Measurements from ENCODE around the gene KIF16B.
"Not testable (repeated sequence)": the region's sequence is repeated elsewhere in the genome, so short reads cannot be mapped to it uniquely, and the experiment has no call there.

KIF16B gene

GRCh38 chr20:16611817-16612216 is 38.6 kb upstream of the KIF16B start:
- no peak overlapping the region for H3K4me3 ChIP-seq (ENCODE audit: low read depth in 1 of 2, low read length in 2 of 2)
- no peaks in the 10 kb centered on the region for H3K9me3 ChIP-seq (ENCODE audit: control insufficient read depth in 1 of 2, low read length in 2 of 2)
- H3K27me3 ChIP-seq (ENCODE audit: control insufficient read depth in 1 of 2, insufficient read depth in 2 of 2, low read length in 2 of 2) = no peaks in the 10 kb centered on the region
- no peak overlapping the region for H3K27ac ChIP-seq (ENCODE audit: low read depth, low read length)
- H3K36me3 ChIP-seq (ENCODE audit: control insufficient read depth in 1 of 2, insufficient read depth in 2 of 2, low read length in 2 of 2) = no peaks in the 10 kb centered on the region
- peaks cover 19 to 25% of the 10 kb centered on the region in 2 donors for H3K4me1 ChIP-seq (ENCODE audit: control insufficient read depth in 1 of 2, insufficient read depth in 2 of 2, low read length in 2 of 2)
- no peak overlapping the region for H3K9ac ChIP-seq (ENCODE audit: low read depth in 1 of 2, low read length in 2 of 2)

GRCh38 chr20:16609066-16609465 is 35.8 kb upstream of the KIF16B start:
- Histone ChIP-seq H3K36me3 (ENCODE audit: control insufficient read depth in 1 of 2, insufficient read depth in 2 of 2, low read length in 2 of 2) (no peaks in the 10 kb centered on the region), H3K27ac (ENCODE audit: low read depth, low read length) (no peak overlapping the region), H3K4me1 (ENCODE audit: control insufficient read depth in 1 of 2, insufficient read depth in 2 of 2, low read length in 2 of 2) (peaks cover 10 to 16% of the 10 kb centered on the region in 2 donors), H3K4me3 (ENCODE audit: low read depth in 1 of 2, low read length in 2 of 2) (no peak overlapping the region), H3K27me3 (ENCODE audit: control insufficient read depth in 1 of 2, insufficient read depth in 2 of 2, low read length in 2 of 2) (no peaks in the 10 kb centered on the region), H3K9ac (ENCODE audit: low read depth in 1 of 2, low read length in 2 of 2) (no peak overlapping the region), H3K9me3 (ENCODE audit: control insufficient read depth in 1 of 2, low read length in 2 of 2) (no peaks in the 10 kb centered on the region)

GRCh38 chr20:16608277-16608650 is 35.0 kb upstream of the KIF16B start:
- Histone ChIP-seq H3K36me3 (ENCODE audit: control insufficient read depth in 1 of 2, insufficient read depth in 2 of 2, low read length in 2 of 2) (no peaks in the 10 kb centered on the region), H3K9ac (ENCODE audit: low read depth in 1 of 2, low read length in 2 of 2) (no peak overlapping the region), H3K4me3 (ENCODE audit: low read depth in 1 of 2, low read length in 2 of 2) (peak overlapping the region; percentile 0 to 11), H3K27me3 (ENCODE audit: control insufficient read depth in 1 of 2, insufficient read depth in 2 of 2, low read length in 2 of 2) (no peaks in the 10 kb centered on the region), H3K9me3 (ENCODE audit: control insufficient read depth in 1 of 2, low read length in 2 of 2) (no peaks in the 10 kb centered on the region), H3K4me1 (ENCODE audit: control insufficient read depth in 1 of 2, insufficient read depth in 2 of 2, low read length in 2 of 2) (peaks cover 10 to 16% of the 10 kb centered on the region in 2 donors), H3K27ac (ENCODE audit: low read depth, low read length) (no peak overlapping the region)

- Histone ChIP-seq H3K27me3 (ENCODE audit: control insufficient read depth in 1 of 2, insufficient read depth in 2 of 2, low read length in 2 of 2) (no peaks in the 10 kb centered on the region), H3K27ac (ENCODE audit: low read depth, low read length) (no peak overlapping the region), H3K4me3 (ENCODE audit: low read depth in 1 of 2, low read length in 2 of 2) (peak overlapping the region; percentile 0 to 11), H3K9me3 (ENCODE audit: control insufficient read depth in 1 of 2, low read length in 2 of 2) (no peaks in the 10 kb centered on the region), H3K4me1 (ENCODE audit: control insufficient read depth in 1 of 2, insufficient read depth in 2 of 2, low read length in 2 of 2) (peaks cover 10 to 16% of the 10 kb centered on the region in 2 donors), H3K9ac (ENCODE audit: low read depth in 1 of 2, low read length in 2 of 2) (no peak overlapping the region), H3K36me3 (ENCODE audit: control insufficient read depth in 1 of 2, insufficient read depth in 2 of 2, low read length in 2 of 2) (no peaks in the 10 kb centered on the region)
Measured at GRCh38 chr20:16607364-16608276, 34.4 kb upstream of the KIF16B start.

- no peak overlapping the region for H3K27ac ChIP-seq (ENCODE audit: low read depth, low read length)
- H3K9ac ChIP-seq (ENCODE audit: low read depth in 1 of 2, low read length in 2 of 2) = no peak overlapping the region
- H3K4me1 ChIP-seq (ENCODE audit: control insufficient read depth in 1 of 2, insufficient read depth in 2 of 2, low read length in 2 of 2) = peaks cover 10 to 16% of the 10 kb centered on the region in 2 donors
- no peak overlapping the region for H3K4me3 ChIP-seq (ENCODE audit: low read depth in 1 of 2, low read length in 2 of 2)
- H3K27me3 ChIP-seq (ENCODE audit: control insufficient read depth in 1 of 2, insufficient read depth in 2 of 2, low read length in 2 of 2) = no peaks in the 10 kb centered on the region
- no peaks in the 10 kb centered on the region for H3K36me3 ChIP-seq (ENCODE audit: control insufficient read depth in 1 of 2, insufficient read depth in 2 of 2, low read length in 2 of 2)
- H3K9me3 ChIP-seq (ENCODE audit: control insufficient read depth in 1 of 2, low read length in 2 of 2) = no peaks in the 10 kb centered on the region
Measured at GRCh38 chr20:16606468-16607070, 33.3 kb upstream of the KIF16B start.

- Histone ChIP-seq H3K4me3 (ENCODE audit: low read depth in 1 of 2, low read length in 2 of 2) (no peak overlapping the region), H3K9me3 (ENCODE audit: control insufficient read depth in 1 of 2, low read length in 2 of 2) (no peaks in the 10 kb centered on the region), H3K36me3 (ENCODE audit: control insufficient read depth in 1 of 2, insufficient read depth in 2 of 2, low read length in 2 of 2) (no peaks in the 10 kb centered on the region), H3K4me1 (ENCODE audit: control insufficient read depth in 1 of 2, insufficient read depth in 2 of 2, low read length in 2 of 2) (no peaks in the 10 kb centered on the region), H3K27ac (ENCODE audit: low read depth, low read length) (no peak overlapping the region), H3K9ac (ENCODE audit: low read depth in 1 of 2, low read length in 2 of 2) (no peak overlapping the region), H3K27me3 (ENCODE audit: control insufficient read depth in 1 of 2, insufficient read depth in 2 of 2, low read length in 2 of 2) (no peaks in the 10 kb centered on the region)
Measured at GRCh38 chr20:16601047-16601446, 27.8 kb upstream of the KIF16B start.

- Histone ChIP-seq H3K36me3 (ENCODE audit: control insufficient read depth in 1 of 2, insufficient read depth in 2 of 2, low read length in 2 of 2) (no peaks in the 10 kb centered on the region), H3K4me3 (ENCODE audit: low read depth in 1 of 2, low read length in 2 of 2) (no peak overlapping the region), H3K9ac (ENCODE audit: low read depth in 1 of 2, low read length in 2 of 2) (no peak overlapping the region), H3K27ac (ENCODE audit: low read depth, low read length) (no peak overlapping the region), H3K9me3 (ENCODE audit: control insufficient read depth in 1 of 2, low read length in 2 of 2) (no peaks in the 10 kb centered on the region), H3K4me1 (ENCODE audit: control insufficient read depth in 1 of 2, insufficient read depth in 2 of 2, low read length in 2 of 2) (no peaks in the 10 kb centered on the region), H3K27me3 (ENCODE audit: control insufficient read depth in 1 of 2, insufficient read depth in 2 of 2, low read length in 2 of 2) (no peaks in the 10 kb centered on the region)
Measured at GRCh38 chr20:16599257-16599656, 26.0 kb upstream of the KIF16B start.

GRCh38 chr20:16596991-16597390 is 23.7 kb upstream of the KIF16B start:
- Histone ChIP-seq H3K4me3 (ENCODE audit: low read depth in 1 of 2, low read length in 2 of 2) (no peak overlapping the region), H3K9me3 (ENCODE audit: control insufficient read depth in 1 of 2, low read length in 2 of 2) (no peaks in the 10 kb centered on the region), H3K9ac (ENCODE audit: low read depth in 1 of 2, low read length in 2 of 2) (no peak overlapping the region), H3K4me1 (ENCODE audit: control insufficient read depth in 1 of 2, insufficient read depth in 2 of 2, low read length in 2 of 2) (no peaks in the 10 kb centered on the region), H3K27ac (ENCODE audit: low read depth, low read length) (no peak overlapping the region), H3K27me3 (ENCODE audit: control insufficient read depth in 1 of 2, insufficient read depth in 2 of 2, low read length in 2 of 2) (no peaks in the 10 kb centered on the region), H3K36me3 (ENCODE audit: control insufficient read depth in 1 of 2, insufficient read depth in 2 of 2, low read length in 2 of 2) (no peaks in the 10 kb centered on the region)

GRCh38 chr20:16596404-16596803 is 23.2 kb upstream of the KIF16B start:
- H3K36me3 ChIP-seq (ENCODE audit: control insufficient read depth in 1 of 2, insufficient read depth in 2 of 2, low read length in 2 of 2); H3K9ac ChIP-seq (ENCODE audit: low read depth in 1 of 2, low read length in 2 of 2); H3K27ac ChIP-seq (ENCODE audit: low read depth, low read length); H3K4me1 ChIP-seq (ENCODE audit: control insufficient read depth in 1 of 2, insufficient read depth in 2 of 2, low read length in 2 of 2); H3K9me3 ChIP-seq (ENCODE audit: control insufficient read depth in 1 of 2, low read length in 2 of 2); H3K4me3 ChIP-seq (ENCODE audit: low read depth in 1 of 2, low read length in 2 of 2); H3K27me3 ChIP-seq (ENCODE audit: control insufficient read depth in 1 of 2, insufficient read depth in 2 of 2, low read length in 2 of 2): not testable (repeated sequence)

GRCh38 chr20:16595376-16595775 is 22.1 kb upstream of the KIF16B start:
- H3K27me3 ChIP-seq (ENCODE audit: control insufficient read depth in 1 of 2, insufficient read depth in 2 of 2, low read length in 2 of 2) = no peaks in the 10 kb centered on the region
- no peak overlapping the region for H3K4me3 ChIP-seq (ENCODE audit: low read depth in 1 of 2, low read length in 2 of 2)
- H3K36me3 ChIP-seq (ENCODE audit: control insufficient read depth in 1 of 2, insufficient read depth in 2 of 2, low read length in 2 of 2) = no peaks in the 10 kb centered on the region
- no peaks in the 10 kb centered on the region for H3K9me3 ChIP-seq (ENCODE audit: control insufficient read depth in 1 of 2, low read length in 2 of 2)
- no peak overlapping the region for H3K27ac ChIP-seq (ENCODE audit: low read depth, low read length)
- H3K9ac ChIP-seq (ENCODE audit: low read depth in 1 of 2, low read length in 2 of 2) = no peak overlapping the region
- H3K4me1 ChIP-seq (ENCODE audit: control insufficient read depth in 1 of 2, insufficient read depth in 2 of 2, low read length in 2 of 2) = no peaks in the 10 kb centered on the region
